ENCODE results near the gene C9orf50.

GRCh38 chr9:129607027-129607387 is 13.9 kb downstream of the C9orf50 start:
- no peak for TF ChIP-seq GATA2 (IDR thresholded peaks at IDR 0.05; ENCODE audit: low read depth, low read length)
- no peak for TF ChIP-seq GATA3 (IDR thresholded peaks at IDR 0.05; ENCODE audit: low read depth, low read length)
